ENCODE data around the gene CAMSAP3.

DNA sequence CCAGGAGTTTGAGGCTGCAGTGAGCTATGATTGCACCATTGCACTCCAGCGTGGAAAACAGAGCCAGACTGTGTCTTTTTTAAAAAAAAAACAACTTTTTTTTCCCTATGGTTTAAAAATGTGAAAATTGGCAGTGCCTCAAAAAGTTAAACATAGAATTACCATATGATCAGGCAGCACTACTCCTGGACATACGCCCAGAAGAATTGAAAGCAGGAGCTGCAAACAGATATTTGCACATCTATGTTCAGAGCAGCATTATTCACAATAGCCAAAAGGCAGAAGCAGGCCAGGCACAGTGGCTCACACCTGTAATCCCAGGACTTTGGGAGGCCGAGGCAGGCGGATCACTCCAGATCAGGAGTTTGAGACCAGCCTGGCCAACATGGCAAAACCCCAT is 69.4 kb downstream of the CAMSAP3 start:
- TF ChIP-seq POLR2A (IDR thresholded peaks at IDR 0.05) = no peak
- TF ChIP-seq, protein P1, sequence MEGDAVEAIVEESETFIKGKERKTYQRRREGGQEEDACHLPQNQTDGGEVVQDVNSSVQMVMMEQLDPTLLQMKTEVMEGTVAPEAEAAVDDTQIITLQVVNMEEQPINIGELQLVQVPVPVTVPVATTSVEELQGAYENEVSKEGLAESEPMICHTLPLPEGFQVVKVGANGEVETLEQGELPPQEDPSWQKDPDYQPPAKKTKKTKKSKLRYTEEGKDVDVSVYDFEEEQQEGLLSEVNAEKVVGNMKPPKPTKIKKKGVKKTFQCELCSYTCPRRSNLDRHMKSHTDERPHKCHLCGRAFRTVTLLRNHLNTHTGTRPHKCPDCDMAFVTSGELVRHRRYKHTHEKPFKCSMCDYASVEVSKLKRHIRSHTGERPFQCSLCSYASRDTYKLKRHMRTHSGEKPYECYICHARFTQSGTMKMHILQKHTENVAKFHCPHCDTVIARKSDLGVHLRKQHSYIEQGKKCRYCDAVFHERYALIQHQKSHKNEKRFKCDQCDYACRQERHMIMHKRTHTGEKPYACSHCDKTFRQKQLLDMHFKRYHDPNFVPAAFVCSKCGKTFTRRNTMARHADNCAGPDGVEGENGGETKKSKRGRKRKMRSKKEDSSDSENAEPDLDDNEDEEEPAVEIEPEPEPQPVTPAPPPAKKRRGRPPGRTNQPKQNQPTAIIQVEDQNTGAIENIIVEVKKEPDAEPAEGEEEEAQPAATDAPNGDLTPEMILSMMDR (IDR thresholded peaks at IDR 0.05) = no peak

Measured in heart left ventricle (tissue), 13 donors.